SK-N-MC (cell line): ENCODE results near the gene RASSF4.
A peak's percentile ranks its signal among the peaks of the same experiment; 100 is the strongest.

ENCODE experiments used
- DNase-seq: peaks from one replicate; pipeline ENCODE4 v3.0.0-alpha.2; 2011; ENCODE audit warnings: low read depth, low spot score
- H3K27ac ChIP-seq: fragments of 200-600 bp; sonication (generic); 2 replicates; pipeline ENCODE4 v1.5.1; 2016; ENCODE audit warnings: mixed run types
- H3K36me3 ChIP-seq: fragments of 200-600 bp; sonication (generic); 2 replicates; pipeline ENCODE4 v1.6.1; 2017; ENCODE audit warnings: antibody characterized with exemption, low read length, mixed read lengths; ENCODE audit not compliant: insufficient read depth
- H3K4me3 ChIP-seq: fragments of 200-600 bp; sonication (generic); 2 replicates; pipeline ENCODE4 v1.5.1; 2016
- H3K9ac ChIP-seq: fragments of 200-600 bp; sonication (generic); 2 replicates; pipeline ENCODE4 v1.8.0; 2017; ENCODE audit warnings: mixed run types, mixed read lengths; ENCODE audit not compliant: insufficient read length
- H3K9me3 ChIP-seq: fragments of 200-600 bp; sonication (generic); 2 replicates; pipeline ENCODE4 v1.6.1; 2017; ENCODE audit warnings: low read depth, mild to moderate bottlenecking, antibody characterized with exemption, low read length, moderate library complexity, mixed read lengths
- EZH2 ChIP-seq: fragments of 200-600 bp; sonication (generic); IDR thresholded peaks from one replicate; pipeline ENCODE4 v1.6.1; 2017; ENCODE audit warnings: antibody characterized with exemption
- FOXP2 ChIP-seq: optimal IDR thresholded peaks from 2 replicates; pipeline ENCODE3; 2011; ENCODE audit warnings: mild to moderate bottlenecking, moderate library complexity; ENCODE audit not compliant: insufficient read depth; ENCODE audit errors: extremely low read length, control extremely low read depth
- POLR2AphosphoS5 ChIP-seq: IDR thresholded peaks from 2 replicates; pipeline ENCODE4 v1.6.1; 2012; ENCODE audit warnings: mild to moderate bottlenecking, low read depth, low read length, borderline replicate concordance

The RASSF4 gene

DNA sequence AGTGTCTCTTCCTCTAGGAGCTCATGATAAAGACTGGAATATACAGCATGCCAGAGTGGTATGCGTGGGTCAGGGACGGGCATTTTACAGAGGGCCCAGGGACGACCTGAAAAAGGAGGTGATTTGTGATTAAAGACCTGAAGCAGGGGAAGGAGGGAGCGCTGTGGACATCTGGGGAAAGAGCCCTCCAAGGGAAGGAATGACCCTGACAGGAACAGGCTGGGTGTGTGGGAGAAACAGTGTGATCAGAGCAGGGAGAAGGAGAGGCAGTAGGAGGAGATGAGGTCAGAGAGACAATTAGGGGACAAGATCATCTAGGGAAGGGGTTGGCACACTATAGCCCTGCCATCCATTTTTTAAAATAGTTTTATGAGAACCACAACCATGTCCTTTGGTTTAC is 3.4 kb upstream of the RASSF4 start:
- H3K4me3 ChIP-seq: no peak overlapping the region
- H3K27ac ChIP-seq: no peak overlapping the region
- H3K36me3 ChIP-seq: no peaks in the 10 kb centered on the region
- no peaks in the 10 kb centered on the region for H3K9me3 ChIP-seq
- TF ChIP-seq POLR2AphosphoS5: no peak
- TF ChIP-seq FOXP2: no peak
- TF ChIP-seq EZH2: no peak
- H3K9ac ChIP-seq: no peak overlapping the region
- no peak for DNase-seq

GRCh38 chr10:44956717-44957706 is 2.6 kb upstream of the RASSF4 start:
- TF ChIP-seq EZH2: no peak

DNA sequence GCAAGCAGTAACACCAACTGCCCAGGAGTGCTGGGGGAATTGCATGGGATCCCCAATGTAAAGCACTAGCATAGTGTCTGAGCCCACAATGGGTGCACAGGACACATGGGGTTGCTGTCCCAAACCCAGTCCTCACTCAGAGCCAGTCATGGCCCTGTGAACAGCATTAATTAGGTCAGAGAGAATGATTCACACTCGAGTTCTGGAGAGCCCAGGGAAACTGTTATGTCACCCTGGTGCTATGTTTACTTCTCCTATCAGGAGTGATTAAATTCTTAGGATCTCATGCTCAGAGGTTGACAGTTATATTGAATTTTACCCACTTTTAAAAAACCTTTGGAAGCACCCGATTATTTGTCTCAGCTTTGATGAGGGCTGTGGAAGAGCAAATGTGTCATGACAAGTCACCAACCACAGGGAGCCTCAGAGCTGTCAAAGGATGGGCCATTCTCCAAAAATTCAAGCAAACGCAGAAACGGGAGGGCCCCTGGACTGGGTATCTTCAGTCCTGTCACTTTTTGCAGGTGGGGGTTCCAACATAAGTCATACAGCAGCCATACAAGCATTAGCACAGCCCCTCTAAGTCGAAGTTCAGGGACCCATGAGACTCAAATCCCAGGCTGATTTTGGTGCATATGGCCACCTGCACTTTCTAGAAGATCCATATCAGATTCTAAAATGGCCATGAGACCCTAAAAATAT is 1.3 kb upstream of the RASSF4 start:
- Histone ChIP-seq H3K9ac (no peak overlapping the region), H3K27ac (no peak overlapping the region), H3K9me3 (no peaks in the 10 kb centered on the region), H3K36me3 (no peaks in the 10 kb centered on the region), H3K4me3 (peak overlapping the region; percentile 79)
- DNase-seq: no peak
- TF ChIP-seq EZH2 (no peak), POLR2AphosphoS5 (no peak), FOXP2 (no peak)

More at GRCh38 chr10:44956717-44957706, 2.6 kb upstream of the RASSF4 start:
- no peaks in the 10 kb centered on the region for H3K9me3 ChIP-seq
- no peak overlapping the region for H3K4me3 ChIP-seq
- H3K36me3 ChIP-seq: no peaks in the 10 kb centered on the region
- H3K27ac ChIP-seq: no peak overlapping the region
- H3K9ac ChIP-seq: no peak overlapping the region
- no peak for DNase-seq

DNA sequence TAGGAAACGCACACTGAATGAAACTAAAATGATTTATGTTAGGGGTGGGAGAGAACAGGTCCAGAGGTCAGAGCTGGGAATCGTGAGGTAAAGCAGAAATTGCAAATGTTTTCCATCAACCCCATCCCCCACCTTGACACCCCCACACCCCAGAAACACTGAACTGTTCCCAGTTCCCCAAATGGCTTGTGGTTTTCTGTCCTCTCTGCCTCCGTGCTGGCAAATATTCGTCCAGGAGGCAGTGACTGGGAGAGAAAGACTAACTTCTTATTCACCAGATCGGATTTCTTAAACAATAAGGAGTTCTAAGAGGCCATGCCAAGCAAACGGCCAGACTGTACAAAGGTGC is 730 bp upstream of the RASSF4 start:
- Histone ChIP-seq H3K4me3 (peak overlapping the region; percentile 79), H3K27ac (no peak overlapping the region), H3K36me3 (no peaks in the 10 kb centered on the region), H3K9me3 (no peaks in the 10 kb centered on the region), H3K9ac (peak overlapping the region; percentile 63)
- TF ChIP-seq EZH2 (no peak), POLR2AphosphoS5 (no peak), FOXP2 (no peak)
- DNase-seq: no peak

GRCh38 chr10:44960088-44960460 is 472 bp downstream of the RASSF4 start:
- Histone ChIP-seq H3K9me3 (no peaks in the 10 kb centered on the region), H3K9ac (no peak overlapping the region)

GRCh38 chr10:44960482-44961229 is 1.1 kb downstream of the RASSF4 start:
- DNase-seq: no peak
- Histone ChIP-seq H3K36me3 (no peaks in the 10 kb centered on the region), H3K9ac (no peak overlapping the region), H3K4me3 (no peak overlapping the region), H3K9me3 (no peaks in the 10 kb centered on the region), H3K27ac (no peak overlapping the region)
- no peak for TF ChIP-seq FOXP2
- no peak for TF ChIP-seq POLR2AphosphoS5
- no peak for TF ChIP-seq EZH2

More at GRCh38 chr10:44960088-44960460, 472 bp downstream of the RASSF4 start:
- TF ChIP-seq EZH2: no peak
- no peak for TF ChIP-seq POLR2AphosphoS5
- TF ChIP-seq FOXP2: no peak
- Histone ChIP-seq H3K27ac (no peak overlapping the region), H3K36me3 (no peaks in the 10 kb centered on the region), H3K4me3 (no peak overlapping the region)
- DNase-seq: no peak

DNA sequence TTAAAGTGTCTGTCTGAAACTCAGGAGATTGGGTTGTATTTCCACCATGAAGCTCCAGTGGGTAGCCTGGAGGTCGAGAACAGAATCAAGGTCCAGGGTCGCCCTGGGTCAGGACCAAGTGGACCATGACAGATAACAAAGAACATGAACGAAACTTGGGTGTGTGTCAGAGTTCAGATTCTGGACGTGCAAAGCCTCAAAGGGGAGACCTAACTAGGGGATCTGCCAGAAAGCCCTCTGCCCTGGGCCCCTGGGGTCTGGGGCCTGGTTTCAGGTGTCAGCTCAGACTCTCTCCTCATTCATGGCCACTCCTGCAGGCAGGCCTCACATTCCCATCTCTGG is 1.6 kb downstream of the RASSF4 start:
- Histone ChIP-seq H3K27ac (no peak overlapping the region), H3K9me3 (no peaks in the 10 kb centered on the region), H3K4me3 (no peak overlapping the region), H3K36me3 (no peaks in the 10 kb centered on the region), H3K9ac (no peak overlapping the region)
- no peak for DNase-seq
- TF ChIP-seq EZH2: no peak
- TF ChIP-seq FOXP2: no peak
- no peak for TF ChIP-seq POLR2AphosphoS5

GRCh38 chr10:44961931-44962750 is 2.5 kb downstream of the RASSF4 start:
- no peak for DNase-seq
- no peak overlapping the region for H3K9ac ChIP-seq
- no peak overlapping the region for H3K4me3 ChIP-seq
- no peaks in the 10 kb centered on the region for H3K9me3 ChIP-seq
- H3K36me3 ChIP-seq: no peaks in the 10 kb centered on the region
- no peak overlapping the region for H3K27ac ChIP-seq
- TF ChIP-seq POLR2AphosphoS5 (no peak), EZH2 (no peak), FOXP2 (no peak)
